Body of pancreas (tissue), 4 donors: ENCODE data around the gene CAMK2D.

ENCODE experiments used
- POLR2A ChIP-seq, 3 donors: fragments of 450-650 bp; IDR thresholded peaks; one replicate each; pipeline ENCODE4 v1.6.1; 2016; ENCODE audit warnings: antibody characterized with exemption in 3 of 3, mild to moderate bottlenecking in 2 of 3
- TF ChIP-seq, protein P1 (sequence below), 7 experiments: fragments of 450-650 bp in 4 of 7; fragments of 200-600 bp in 3 of 7; sonication (generic) in 3 of 7; IDR thresholded peaks; one replicate each; pipeline ENCODE4 v1.5.1; 2016 to 2019; ENCODE audit warnings: antibody characterized with exemption in 7 of 7

DNA sequence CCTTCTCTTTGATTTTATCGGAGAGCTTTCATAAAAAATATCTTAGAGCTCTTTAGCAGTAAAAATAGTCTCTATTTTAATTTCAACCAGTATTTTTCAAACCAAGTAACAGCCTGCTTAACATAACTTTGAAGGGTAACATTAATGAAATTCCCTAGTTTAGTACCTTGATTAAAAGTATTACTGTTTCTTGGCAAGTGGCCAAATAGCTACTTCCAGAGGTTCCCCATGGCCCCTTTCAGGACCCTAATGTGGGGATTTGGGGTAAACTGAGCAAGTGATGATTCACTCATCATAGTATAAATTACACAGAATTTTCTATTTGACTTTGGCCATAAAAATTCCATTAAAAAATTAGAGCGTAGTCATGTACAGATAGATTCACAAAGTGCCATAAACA lies 211.0 kb downstream of the CAMK2D start:
- TF ChIP-seq, protein P1, sequence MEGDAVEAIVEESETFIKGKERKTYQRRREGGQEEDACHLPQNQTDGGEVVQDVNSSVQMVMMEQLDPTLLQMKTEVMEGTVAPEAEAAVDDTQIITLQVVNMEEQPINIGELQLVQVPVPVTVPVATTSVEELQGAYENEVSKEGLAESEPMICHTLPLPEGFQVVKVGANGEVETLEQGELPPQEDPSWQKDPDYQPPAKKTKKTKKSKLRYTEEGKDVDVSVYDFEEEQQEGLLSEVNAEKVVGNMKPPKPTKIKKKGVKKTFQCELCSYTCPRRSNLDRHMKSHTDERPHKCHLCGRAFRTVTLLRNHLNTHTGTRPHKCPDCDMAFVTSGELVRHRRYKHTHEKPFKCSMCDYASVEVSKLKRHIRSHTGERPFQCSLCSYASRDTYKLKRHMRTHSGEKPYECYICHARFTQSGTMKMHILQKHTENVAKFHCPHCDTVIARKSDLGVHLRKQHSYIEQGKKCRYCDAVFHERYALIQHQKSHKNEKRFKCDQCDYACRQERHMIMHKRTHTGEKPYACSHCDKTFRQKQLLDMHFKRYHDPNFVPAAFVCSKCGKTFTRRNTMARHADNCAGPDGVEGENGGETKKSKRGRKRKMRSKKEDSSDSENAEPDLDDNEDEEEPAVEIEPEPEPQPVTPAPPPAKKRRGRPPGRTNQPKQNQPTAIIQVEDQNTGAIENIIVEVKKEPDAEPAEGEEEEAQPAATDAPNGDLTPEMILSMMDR (IDR thresholded peaks at IDR 0.05) = no peak
- no peak for TF ChIP-seq POLR2A (IDR thresholded peaks at IDR 0.05)
